Uterus (tissue), 4 donors: ENCODE results near the gene TEPSIN. TPM values are rescaled to one million over a fixed set of nuclear protein-coding genes. Genes with fewer than 3 reads are reported as not detected.

Experiments
- DNase-seq, 2 donors: peaks; one replicate each; pipeline ENCODE4 v3.0.0-alpha.2; 2019 to 2020
- H3K27ac ChIP-seq, 2 donors: fragments of 200-600 bp; sonication (generic); 1 replicate in 1 of 2; 2 replicates in 1 of 2; pipeline ENCODE4 v1.5.1; 2016 to 2018
- H3K27me3 ChIP-seq, 2 donors: fragments of 200-600 bp; sonication (generic); one replicate each; pipeline ENCODE4 v1.5.1; 2018 to 2019; ENCODE audit warnings: control low read depth in 1 of 2
- H3K36me3 ChIP-seq, 2 donors: fragments of 200-600 bp; sonication (generic); one replicate each; pipeline ENCODE4 v1.5.1; 2019; ENCODE audit warnings: control low read depth in 1 of 2
- H3K4me1 ChIP-seq, 2 donors: fragments of 200-600 bp; sonication (generic); one replicate each; pipeline ENCODE4 v1.5.1; 2018 to 2019; ENCODE audit warnings: control low read depth in 1 of 2
- H3K4me3 ChIP-seq, 2 donors: fragments of 200-600 bp; sonication (generic); 1 replicate in 1 of 2; 2 replicates in 1 of 2; pipeline ENCODE4 v1.5.1; 2018 to 2019; ENCODE audit warnings: mild to moderate bottlenecking in 1 of 2
- H3K9me3 ChIP-seq, 2 donors: fragments of 200-600 bp; sonication (generic); one replicate each; pipeline ENCODE4 v1.5.1; 2019; ENCODE audit warnings: control low read depth in 1 of 2
- POLR2A ChIP-seq, 2 donors: fragments of 450-650 bp; IDR thresholded peaks; one replicate each; pipeline ENCODE4 v1.6.1; 2016; ENCODE audit warnings: antibody characterized with exemption in 2 of 2, mild to moderate bottlenecking in 1 of 2, moderate library complexity in 1 of 2
- intact Hi-C: fragments of 100-400 bp; cut with DNase I; formaldehyde crosslinking; loops from one replicate; pipeline ENCODE4 v1.15.1; 2023; ENCODE audit warnings: low total_unique reads
- total RNA-seq, 4 donors: library from RNA; depleted of rRNA in 3 of 4; stranded (reverse); fragments of >200 nt in 3 of 4; gene quantifications; one replicate each; pipeline versions ENCODE4 v1.1.0 to v1.2.4, GENCODE V29; 2014 to 2023
- TF ChIP-seq, protein P1 (sequence below), 4 experiments: fragments of 200-600 bp in 2 of 4; fragments of 450-650 bp in 2 of 4; sonication (generic) in 2 of 4; IDR thresholded peaks; one replicate each; pipeline ENCODE4 v1.5.1; 2016 to 2019; ENCODE audit warnings: antibody characterized with exemption in 4 of 4, mild to moderate bottlenecking in 2 of 4, moderate library complexity in 1 of 4
- donor health status: DM: yes; HTN: yes; CAD: no.

Gene TEPSIN
- total RNA-seq, 4 donors from 2014 or later, result 6.4 to 31.2 (median 22.6) TPM; not detected in 1

DNA sequence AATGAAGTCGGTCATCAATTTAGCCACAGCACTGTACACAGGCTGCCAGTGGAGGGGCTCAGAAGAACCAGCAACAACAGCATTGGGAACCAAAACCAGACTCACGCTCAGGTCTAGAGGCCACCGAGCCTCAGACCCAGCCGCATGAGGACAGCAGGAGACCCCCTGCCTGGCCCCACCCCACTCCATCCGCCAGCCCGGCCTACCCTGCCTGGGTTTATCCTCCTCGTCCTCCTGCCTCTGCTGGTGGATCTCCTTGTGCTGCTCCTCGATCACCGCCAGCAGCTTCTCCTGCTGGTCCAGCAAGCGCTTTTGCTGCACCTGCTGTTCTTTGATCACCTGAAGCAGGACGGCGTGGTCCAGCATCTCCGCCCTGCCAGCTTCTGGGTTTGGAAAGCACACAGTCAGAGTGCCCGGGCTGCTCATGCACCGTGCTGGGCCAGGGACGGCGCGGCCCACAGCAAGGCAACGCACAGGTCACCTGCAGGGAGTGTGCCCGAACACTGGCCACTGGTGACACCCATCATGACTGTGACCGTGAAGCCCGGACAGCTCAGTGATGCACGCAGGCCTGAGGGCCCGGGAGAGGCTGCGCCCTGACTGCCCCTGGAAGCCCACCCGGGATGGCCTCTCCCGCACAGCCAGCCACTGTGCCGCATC lies 8.0 kb upstream of the TEPSIN start:
- no peak overlapping the region for H3K4me3 ChIP-seq
- no peaks in the 10 kb centered on the region for H3K36me3 ChIP-seq
- no peak for TF ChIP-seq POLR2A (IDR thresholded peaks at IDR 0.05)
- TF ChIP-seq, protein P1, sequence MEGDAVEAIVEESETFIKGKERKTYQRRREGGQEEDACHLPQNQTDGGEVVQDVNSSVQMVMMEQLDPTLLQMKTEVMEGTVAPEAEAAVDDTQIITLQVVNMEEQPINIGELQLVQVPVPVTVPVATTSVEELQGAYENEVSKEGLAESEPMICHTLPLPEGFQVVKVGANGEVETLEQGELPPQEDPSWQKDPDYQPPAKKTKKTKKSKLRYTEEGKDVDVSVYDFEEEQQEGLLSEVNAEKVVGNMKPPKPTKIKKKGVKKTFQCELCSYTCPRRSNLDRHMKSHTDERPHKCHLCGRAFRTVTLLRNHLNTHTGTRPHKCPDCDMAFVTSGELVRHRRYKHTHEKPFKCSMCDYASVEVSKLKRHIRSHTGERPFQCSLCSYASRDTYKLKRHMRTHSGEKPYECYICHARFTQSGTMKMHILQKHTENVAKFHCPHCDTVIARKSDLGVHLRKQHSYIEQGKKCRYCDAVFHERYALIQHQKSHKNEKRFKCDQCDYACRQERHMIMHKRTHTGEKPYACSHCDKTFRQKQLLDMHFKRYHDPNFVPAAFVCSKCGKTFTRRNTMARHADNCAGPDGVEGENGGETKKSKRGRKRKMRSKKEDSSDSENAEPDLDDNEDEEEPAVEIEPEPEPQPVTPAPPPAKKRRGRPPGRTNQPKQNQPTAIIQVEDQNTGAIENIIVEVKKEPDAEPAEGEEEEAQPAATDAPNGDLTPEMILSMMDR (IDR thresholded peaks at IDR 0.05), result no peak
- no peaks in the 10 kb centered on the region for H3K9me3 ChIP-seq
- H3K4me1 ChIP-seq, result no peaks in the 10 kb centered on the region
- intact Hi-C loops, result no loop called here
- H3K27ac ChIP-seq, result no peak overlapping the region
- no peak for DNase-seq
- no peaks in the 10 kb centered on the region for H3K27me3 ChIP-seq

DNA sequence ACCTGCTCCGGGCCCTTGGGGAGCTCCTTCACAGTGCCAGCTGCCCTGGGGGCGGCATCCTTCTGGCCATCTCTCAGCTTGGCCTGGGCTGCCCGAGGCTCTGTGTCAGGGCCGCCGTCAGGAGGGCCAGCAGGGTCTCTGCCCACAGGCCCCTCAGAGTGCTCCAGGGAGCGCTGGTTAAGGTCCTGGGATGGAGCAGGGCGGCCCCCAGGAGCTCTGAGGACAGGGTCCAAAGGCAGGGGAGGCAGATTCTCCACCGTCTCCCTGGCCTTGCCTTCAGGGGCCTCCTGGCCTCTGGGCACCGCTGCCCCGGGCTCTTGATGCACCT lies 7.5 kb upstream of the TEPSIN start:
- Histone ChIP-seq H3K4me3 (no peak overlapping the region), H3K9me3 (no peaks in the 10 kb centered on the region), H3K4me1 (no peaks in the 10 kb centered on the region), H3K36me3 (no peaks in the 10 kb centered on the region), H3K27ac (no peak overlapping the region), H3K27me3 (no peaks in the 10 kb centered on the region)
- intact Hi-C loops, result no loop called here
- no peak for TF ChIP-seq POLR2A (IDR thresholded peaks at IDR 0.05)
- no peak for DNase-seq

GRCh38 chr17:81245665-81246342 lies 6.9 kb upstream of the TEPSIN start:
- no peaks in the 10 kb centered on the region for H3K36me3 ChIP-seq
- no peak for TF ChIP-seq POLR2A (IDR thresholded peaks at IDR 0.05)
- TF ChIP-seq, protein P1 (IDR thresholded peaks at IDR 0.05), result no peak
- intact Hi-C loops, result no loop called here

GRCh38 chr17:81245024-81245664 lies 6.3 kb upstream of the TEPSIN start:
- H3K27me3 ChIP-seq, result no peaks in the 10 kb centered on the region
- no peaks in the 10 kb centered on the region for H3K9me3 ChIP-seq
- H3K4me3 ChIP-seq, result no peak overlapping the region
- TF ChIP-seq, protein P1 (IDR thresholded peaks at IDR 0.05), result no peak
- TF ChIP-seq POLR2A (IDR thresholded peaks at IDR 0.05), result no peak
- no peaks in the 10 kb centered on the region for H3K36me3 ChIP-seq
- intact Hi-C loops, result no loop called here
- DNase-seq, result no peak
- H3K27ac ChIP-seq, result no peak overlapping the region
- H3K4me1 ChIP-seq, result no peaks in the 10 kb centered on the region

More at GRCh38 chr17:81245665-81246342, 6.9 kb upstream of the TEPSIN start:
- Histone ChIP-seq H3K27ac (no peak overlapping the region), H3K4me3 (no peak overlapping the region), H3K9me3 (no peaks in the 10 kb centered on the region), H3K27me3 (no peaks in the 10 kb centered on the region), H3K4me1 (no peaks in the 10 kb centered on the region)
- no peak for DNase-seq

- H3K27me3 ChIP-seq, result no peaks in the 10 kb centered on the region
- TF ChIP-seq POLR2A (IDR thresholded peaks at IDR 0.05), result no peak
- intact Hi-C loops, result no loop called here
- H3K27ac ChIP-seq, result no peak overlapping the region
- no peak for DNase-seq
- no peaks in the 10 kb centered on the region for H3K4me1 ChIP-seq
- H3K36me3 ChIP-seq, result no peaks in the 10 kb centered on the region
- H3K4me3 ChIP-seq, result no peak overlapping the region
- no peaks in the 10 kb centered on the region for H3K9me3 ChIP-seq
These were observed 5.6 kb upstream of the TEPSIN start for GRCh38 chr17:81244358-81245023.

GRCh38 chr17:81243333-81243664 lies 4.4 kb upstream of the TEPSIN start:
- no peaks in the 10 kb centered on the region for H3K4me1 ChIP-seq
- H3K27me3 ChIP-seq, result no peaks in the 10 kb centered on the region
- DNase-seq, result no peak
- TF ChIP-seq POLR2A (IDR thresholded peaks at IDR 0.05), result no peak
- TF ChIP-seq, protein P1 (IDR thresholded peaks at IDR 0.05), result no peak
- H3K4me3 ChIP-seq, result no peak overlapping the region
- no peak overlapping the region for H3K27ac ChIP-seq
- no peaks in the 10 kb centered on the region for H3K9me3 ChIP-seq
- no peaks in the 10 kb centered on the region for H3K36me3 ChIP-seq
- intact Hi-C loops, result no loop called here
